HEK293 (cell line): ENCODE measurements around the gene DPH7.

ENCODE experiments used
- BCL11B ChIP-seq: fragments of 450-650 bp; formaldehyde crosslinking; IDR thresholded peaks from 2 replicates; pipeline ENCODE4 v1.5.1; 2016; ENCODE audit warnings: low read depth, missing biosample characterization, missing genetic modification characterization
- FEZF1 ChIP-seq: fragments of 450-650 bp; formaldehyde crosslinking; IDR thresholded peaks from 2 replicates; pipeline ENCODE4 v1.5.1; 2016; ENCODE audit warnings: missing biosample characterization, missing genetic modification characterization
- GLIS2 ChIP-seq: fragments of 450-650 bp; formaldehyde crosslinking; IDR thresholded peaks from 2 replicates; pipeline ENCODE4 v1.5.1; 2016; ENCODE audit warnings: missing biosample characterization, missing genetic modification characterization
- KLF10 ChIP-seq: fragments of 450-650 bp; IDR thresholded peaks from 2 replicates; pipeline ENCODE4 v1.5.1; 2018; ENCODE audit warnings: missing biosample characterization, mild to moderate bottlenecking, missing genetic modification characterization
- KLF7 ChIP-seq: fragments of 450-650 bp; formaldehyde crosslinking; IDR thresholded peaks from 2 replicates; pipeline ENCODE4 v1.5.1; 2016; ENCODE audit warnings: missing biosample characterization, missing genetic modification characterization, borderline replicate concordance
- OVOL3 ChIP-seq: fragments of 450-650 bp; formaldehyde crosslinking; IDR thresholded peaks from 2 replicates; pipeline ENCODE4 v1.5.1; 2016; ENCODE audit warnings: missing biosample characterization, missing genetic modification characterization
- SCRT2 ChIP-seq: fragments of 450-650 bp; formaldehyde crosslinking; IDR thresholded peaks from 2 replicates; pipeline ENCODE4 v1.5.1; 2016; ENCODE audit warnings: missing biosample characterization, missing genetic modification characterization
- WT1 ChIP-seq: fragments of 450-650 bp; formaldehyde crosslinking; IDR thresholded peaks from 2 replicates; pipeline ENCODE4 v1.5.1; 2016; ENCODE audit warnings: missing biosample characterization, missing genetic modification characterization
- ZBTB17 ChIP-seq: fragments of 450-650 bp; formaldehyde crosslinking; IDR thresholded peaks from 2 replicates; pipeline ENCODE4 v1.5.1; 2016; ENCODE audit warnings: missing biosample characterization, missing genetic modification characterization
- ZBTB7A ChIP-seq: fragments of 450-650 bp; formaldehyde crosslinking; IDR thresholded peaks from 2 replicates; pipeline ENCODE4 v1.5.1; 2016; ENCODE audit warnings: low read depth, missing biosample characterization, missing genetic modification characterization
- ZFP37 ChIP-seq: fragments of 450-650 bp; formaldehyde crosslinking; IDR thresholded peaks from 2 replicates; pipeline ENCODE4 v1.5.1; 2016; ENCODE audit warnings: missing biosample characterization, missing genetic modification characterization
- ZNF146 ChIP-seq: fragments of 450-650 bp; formaldehyde crosslinking; IDR thresholded peaks from 2 replicates; pipeline ENCODE4 v1.5.1; 2016; ENCODE audit warnings: missing biosample characterization, missing genetic modification characterization
- ZNF335 ChIP-seq: fragments of 450-650 bp; formaldehyde crosslinking; conservative IDR thresholded peaks from 2 replicates; pipeline ENCODE4 v1.5.1; 2016; ENCODE audit warnings: missing biosample characterization, missing genetic modification characterization
- ZNF501 ChIP-seq: fragments of 450-650 bp; formaldehyde crosslinking; IDR thresholded peaks from 2 replicates; pipeline ENCODE4 v1.5.1; 2016; ENCODE audit warnings: missing biosample characterization, missing genetic modification characterization
- TF ChIP-seq, protein P1 (sequence below): fragments of 450-650 bp; formaldehyde crosslinking; IDR thresholded peaks from 2 replicates; pipeline ENCODE4 v1.5.1; 2016; ENCODE audit warnings: missing biosample characterization, missing genetic modification characterization
- TF ChIP-seq, protein P2 (sequence below): fragments of 450-650 bp; formaldehyde crosslinking; IDR thresholded peaks from 2 replicates; pipeline ENCODE4 v1.5.1; 2016; ENCODE audit warnings: missing biosample characterization, missing genetic modification characterization, low read depth
- TF ChIP-seq, protein P3 (sequence below): fragments of 450-650 bp; formaldehyde crosslinking; IDR thresholded peaks from 2 replicates; pipeline ENCODE4 v1.5.1; 2016; ENCODE audit warnings: missing biosample characterization, missing genetic modification characterization, borderline replicate concordance
- TF ChIP-seq, protein P4 (sequence below): fragments of 450-650 bp; formaldehyde crosslinking; IDR thresholded peaks from 2 replicates; pipeline ENCODE4 v1.5.1; 2016; ENCODE audit warnings: missing biosample characterization, missing genetic modification characterization
- TF ChIP-seq, protein P5 (sequence below): fragments of 450-650 bp; formaldehyde crosslinking; IDR thresholded peaks from 2 replicates; pipeline ENCODE4 v1.5.1; 2016; ENCODE audit warnings: missing biosample characterization, missing genetic modification characterization

DPH7 gene

DNA sequence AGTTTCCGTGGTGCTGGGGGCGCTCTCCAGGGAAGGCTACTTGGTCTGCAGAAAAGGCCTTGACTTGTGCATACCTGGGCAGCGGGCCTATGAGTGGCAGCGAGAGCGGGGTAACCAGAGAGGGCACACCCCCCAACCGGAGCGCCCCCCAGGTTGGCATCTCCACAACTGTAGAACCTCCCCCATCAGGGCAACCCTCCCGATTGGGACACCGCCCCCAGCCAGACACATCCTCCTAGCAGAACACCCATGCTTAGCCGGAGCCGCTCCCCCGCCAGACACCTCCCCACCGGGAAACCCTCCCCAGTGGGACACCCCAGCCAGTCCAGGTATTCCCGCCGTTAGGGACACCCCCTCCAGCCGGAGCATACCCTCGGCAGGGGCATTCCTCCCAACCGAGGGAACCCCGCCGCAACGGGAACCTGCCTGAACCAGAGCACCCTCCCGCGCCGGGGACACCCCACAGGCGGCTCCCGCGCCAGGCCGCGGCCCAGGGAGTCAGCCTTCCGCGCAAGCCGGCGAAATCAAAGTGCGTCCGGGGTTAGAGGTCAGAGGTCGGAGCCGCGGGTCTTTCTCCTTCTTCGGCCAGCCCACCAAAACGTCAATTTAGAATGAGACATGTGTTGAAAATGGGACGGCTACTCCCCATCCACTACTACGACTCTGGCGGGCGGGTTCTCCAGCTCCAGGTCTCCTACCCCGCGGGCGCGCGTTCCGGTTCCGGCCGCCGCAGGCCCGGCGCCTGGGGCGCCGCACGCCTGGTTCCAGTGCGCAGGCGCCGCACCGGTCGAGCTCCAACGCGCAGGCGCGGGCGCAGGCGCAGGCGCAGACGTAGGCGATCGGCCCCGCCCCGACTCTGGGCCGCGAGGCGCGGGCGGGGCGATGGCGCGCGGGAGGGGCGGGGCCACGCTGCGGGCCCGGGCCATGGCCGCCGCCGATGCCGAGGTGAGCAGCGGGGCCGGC lies 39.7 kb upstream of the DPH7 start, which contains the start of gene EHMT1 (continued):
- TF ChIP-seq, protein P1, sequence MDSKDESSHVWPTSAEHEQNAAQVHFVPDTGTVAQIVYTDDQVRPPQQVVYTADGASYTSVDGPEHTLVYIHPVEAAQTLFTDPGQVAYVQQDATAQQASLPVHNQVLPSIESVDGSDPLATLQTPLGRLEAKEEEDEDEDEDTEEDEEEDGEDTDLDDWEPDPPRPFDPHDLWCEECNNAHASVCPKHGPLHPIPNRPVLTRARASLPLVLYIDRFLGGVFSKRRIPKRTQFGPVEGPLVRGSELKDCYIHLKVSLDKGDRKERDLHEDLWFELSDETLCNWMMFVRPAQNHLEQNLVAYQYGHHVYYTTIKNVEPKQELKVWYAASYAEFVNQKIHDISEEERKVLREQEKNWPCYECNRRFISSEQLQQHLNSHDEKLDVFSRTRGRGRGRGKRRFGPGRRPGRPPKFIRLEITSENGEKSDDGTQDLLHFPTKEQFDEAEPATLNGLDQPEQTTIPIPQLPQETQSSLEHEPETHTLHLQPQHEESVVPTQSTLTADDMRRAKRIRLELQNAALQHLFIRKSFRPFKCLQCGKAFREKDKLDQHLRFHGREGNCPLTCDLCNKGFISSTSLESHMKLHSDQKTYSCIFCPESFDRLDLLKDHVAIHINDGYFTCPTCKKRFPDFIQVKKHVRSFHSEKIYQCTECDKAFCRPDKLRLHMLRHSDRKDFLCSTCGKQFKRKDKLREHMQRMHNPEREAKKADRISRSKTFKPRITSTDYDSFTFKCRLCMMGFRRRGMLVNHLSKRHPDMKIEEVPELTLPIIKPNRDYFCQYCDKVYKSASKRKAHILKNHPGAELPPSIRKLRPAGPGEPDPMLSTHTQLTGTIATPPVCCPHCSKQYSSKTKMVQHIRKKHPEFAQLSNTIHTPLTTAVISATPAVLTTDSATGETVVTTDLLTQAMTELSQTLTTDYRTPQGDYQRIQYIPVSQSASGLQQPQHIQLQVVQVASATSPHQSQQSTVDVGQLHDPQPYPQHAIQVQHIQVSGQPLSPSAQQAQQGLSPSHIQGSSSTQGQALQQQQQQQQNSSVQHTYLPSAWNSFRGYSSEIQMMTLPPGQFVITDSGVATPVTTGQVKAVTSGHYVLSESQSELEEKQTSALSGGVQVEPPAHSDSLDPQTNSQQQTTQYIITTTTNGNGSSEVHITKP (tag by site-specific recombination): peak; percentile 23
- TF ChIP-seq ZFP37: peak; percentile 62; the same call in 1 of the 2 replicates
- peak; percentile 92 for TF ChIP-seq GLIS2 (tag by site-specific recombination)
- TF ChIP-seq, protein P2, sequence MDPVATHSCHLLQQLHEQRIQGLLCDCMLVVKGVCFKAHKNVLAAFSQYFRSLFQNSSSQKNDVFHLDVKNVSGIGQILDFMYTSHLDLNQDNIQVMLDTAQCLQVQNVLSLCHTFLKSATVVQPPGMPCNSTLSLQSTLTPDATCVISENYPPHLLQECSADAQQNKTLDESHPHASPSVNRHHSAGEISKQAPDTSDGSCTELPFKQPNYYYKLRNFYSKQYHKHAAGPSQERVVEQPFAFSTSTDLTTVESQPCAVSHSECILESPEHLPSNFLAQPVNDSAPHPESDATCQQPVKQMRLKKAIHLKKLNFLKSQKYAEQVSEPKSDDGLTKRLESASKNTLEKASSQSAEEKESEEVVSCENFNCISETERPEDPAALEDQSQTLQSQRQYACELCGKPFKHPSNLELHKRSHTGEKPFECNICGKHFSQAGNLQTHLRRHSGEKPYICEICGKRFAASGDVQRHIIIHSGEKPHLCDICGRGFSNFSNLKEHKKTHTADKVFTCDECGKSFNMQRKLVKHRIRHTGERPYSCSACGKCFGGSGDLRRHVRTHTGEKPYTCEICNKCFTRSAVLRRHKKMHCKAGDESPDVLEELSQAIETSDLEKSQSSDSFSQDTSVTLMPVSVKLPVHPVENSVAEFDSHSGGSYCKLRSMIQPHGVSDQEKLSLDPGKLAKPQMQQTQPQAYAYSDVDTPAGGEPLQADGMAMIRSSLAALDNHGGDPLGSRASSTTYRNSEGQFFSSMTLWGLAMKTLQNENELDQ (tag by site-specific recombination): no peak
- TF ChIP-seq ZNF146 (tag by site-specific recombination): 0 out of 2 replicates have a peak, but pooled peaks have one; percentile 3
- peak; percentile 36; the same call in 1 of the 2 replicates for TF ChIP-seq SCRT2
- TF ChIP-seq FEZF1 (tag by site-specific recombination): no peak
- 0 out of 2 replicates have a peak, but pooled peaks have one; percentile 40 for TF ChIP-seq OVOL3 (tag by site-specific recombination)
- TF ChIP-seq ZNF335 (tag by site-specific recombination): peak; percentile 94
- TF ChIP-seq, protein P3, sequence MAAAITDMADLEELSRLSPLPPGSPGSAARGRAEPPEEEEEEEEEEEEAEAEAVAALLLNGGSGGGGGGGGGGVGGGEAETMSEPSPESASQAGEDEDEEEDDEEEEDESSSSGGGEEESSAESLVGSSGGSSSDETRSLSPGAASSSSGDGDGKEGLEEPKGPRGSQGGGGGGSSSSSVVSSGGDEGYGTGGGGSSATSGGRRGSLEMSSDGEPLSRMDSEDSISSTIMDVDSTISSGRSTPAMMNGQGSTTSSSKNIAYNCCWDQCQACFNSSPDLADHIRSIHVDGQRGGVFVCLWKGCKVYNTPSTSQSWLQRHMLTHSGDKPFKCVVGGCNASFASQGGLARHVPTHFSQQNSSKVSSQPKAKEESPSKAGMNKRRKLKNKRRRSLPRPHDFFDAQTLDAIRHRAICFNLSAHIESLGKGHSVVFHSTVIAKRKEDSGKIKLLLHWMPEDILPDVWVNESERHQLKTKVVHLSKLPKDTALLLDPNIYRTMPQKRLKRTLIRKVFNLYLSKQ (tag by site-specific recombination): no peak
- TF ChIP-seq, protein P4, sequence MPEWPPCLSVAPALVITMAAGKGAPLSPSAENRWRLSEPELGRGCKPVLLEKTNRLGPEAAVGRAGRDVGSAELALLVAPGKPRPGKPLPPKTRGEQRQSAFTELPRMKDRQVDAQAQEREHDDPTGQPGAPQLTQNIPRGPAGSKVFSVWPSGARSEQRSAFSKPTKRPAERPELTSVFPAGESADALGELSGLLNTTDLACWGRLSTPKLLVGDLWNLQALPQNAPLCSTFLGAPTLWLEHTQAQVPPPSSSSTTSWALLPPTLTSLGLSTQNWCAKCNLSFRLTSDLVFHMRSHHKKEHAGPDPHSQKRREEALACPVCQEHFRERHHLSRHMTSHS (tag by site-specific recombination): 0 out of 2 replicates have a peak, but pooled peaks have one; percentile 11
- TF ChIP-seq KLF10: peak; percentile 59
- TF ChIP-seq, protein P5, sequence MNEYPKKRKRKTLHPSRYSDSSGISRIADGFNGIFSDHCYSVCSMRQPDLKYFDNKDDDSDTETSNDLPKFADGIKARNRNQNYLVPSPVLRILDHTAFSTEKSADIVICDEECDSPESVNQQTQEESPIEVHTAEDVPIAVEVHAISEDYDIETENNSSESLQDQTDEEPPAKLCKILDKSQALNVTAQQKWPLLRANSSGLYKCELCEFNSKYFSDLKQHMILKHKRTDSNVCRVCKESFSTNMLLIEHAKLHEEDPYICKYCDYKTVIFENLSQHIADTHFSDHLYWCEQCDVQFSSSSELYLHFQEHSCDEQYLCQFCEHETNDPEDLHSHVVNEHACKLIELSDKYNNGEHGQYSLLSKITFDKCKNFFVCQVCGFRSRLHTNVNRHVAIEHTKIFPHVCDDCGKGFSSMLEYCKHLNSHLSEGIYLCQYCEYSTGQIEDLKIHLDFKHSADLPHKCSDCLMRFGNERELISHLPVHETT (tag by site-specific recombination): 0 out of 2 replicates have a peak, but pooled peaks have one; percentile 57
- peak; percentile 96 for TF ChIP-seq BCL11B
- 0 out of 2 replicates have a peak, but pooled peaks have one; percentile 62 for TF ChIP-seq ZBTB7A (tag by site-specific recombination)
- 0 out of 2 replicates have a peak, but pooled peaks have one; percentile 31 for TF ChIP-seq WT1 (tag by site-specific recombination)
- peak; percentile 77 for TF ChIP-seq KLF7
- peak; percentile 86 for TF ChIP-seq ZNF501
- TF ChIP-seq ZBTB17 (tag by site-specific recombination): peak; percentile 47; the same call in 1 of the 2 replicates
